ENCODE data around the gene MLN. TPM values are rescaled to one million over a fixed set of nuclear protein-coding genes. Genes with fewer than 3 reads are reported as not detected.

MLN gene
- total and polyA plus RNA-seq, 5 experiments from 2014 or later, result not detected

- POLR2A ChIA-PET, result interaction anchor here (0.7 to 2.2 kb wide), 4 partner anchors 17 to 125 kb away, joined by 4 to 10 read pairs (median 6); partner anchors contain the start of gene UQCC2
- DNase-seq (no peak), ATAC-seq (no peak)
- H3K9me3 Mint-ChIP-seq, result no peaks in the 10 kb centered on the region
- H3K4me1 Mint-ChIP-seq, result peaks cover 36 to 51% (median 45%) of the 10 kb centered on the region in 4 donors
- peak overlapping the region; percentile 59 to 96 (median 82) for H3K4me3 Mint-ChIP-seq
- H3K27me3 Mint-ChIP-seq, result peaks cover 0 to 2% (median 0%) of the 10 kb centered on the region in 5 donors
- H3K36me3 Mint-ChIP-seq, result peaks cover 0 to 21% (median 0%) of the 10 kb centered on the region in 3 donors
- peak overlapping the region in 9 of 10 donors; percentile 26 to 89 (median 83) for H3K27ac Mint-ChIP-seq
Observed at GRCh38 chr6:33789550-33789895, 14.3 kb downstream of the MLN start.

- peaks cover 37 to 57% (median 49%) of the 10 kb centered on the region in 4 donors for H3K4me1 Mint-ChIP-seq
Observed at GRCh38 chr6:33788694-33789549, 14.9 kb downstream of the MLN start, which contains the start of gene LEMD2. Gene LEMD2 (minus strand): TSS chr6:33789130. CDS start chr6:33789116, 14 bp downstream.

GRCh38 chr6:33787954-33788693 lies 15.7 kb downstream of the MLN start:
- peak; percentile 47 to 51 for ATAC-seq
- Mint-ChIP-seq H3K4me3 (peak overlapping the region; percentile 91 to 99 (median 96)), H3K9me3 (no peaks in the 10 kb centered on the region), H3K4me1 (peaks cover 39 to 64% (median 56%) of the 10 kb centered on the region in 4 donors), H3K36me3 (peaks cover 0 to 34% (median 3%) of the 10 kb centered on the region in 3 donors), H3K27me3 (peaks cover 0 to 2% (median 0%) of the 10 kb centered on the region in 5 donors), H3K27ac (peak overlapping the region; percentile 95 to 100 (median 98))
- POLR2A ChIA-PET, result interaction anchor here (0.7 to 2.2 kb wide), 14 partner anchors 8 to 1891 kb away, joined by 3 to 13 read pairs (median 4); partner anchors contain the start of genes EHMT2 and UQCC2
- DNase-seq, result peak; percentile 44 to 78 (median 50)

More at GRCh38 chr6:33788694-33789549, 14.9 kb downstream of the MLN start, which contains the start of gene LEMD2:
- ATAC-seq (peak; percentile 89 to 90), DNase-seq (peak; percentile 87 to 94 (median 92))
- POLR2A ChIA-PET, result interaction anchor here (0.7 to 2.2 kb wide), 14 partner anchors 9 to 1891 kb away, joined by 3 to 13 read pairs (median 4); partner anchors contain the start of genes EHMT2 and UQCC2
- H3K36me3 Mint-ChIP-seq, result peaks cover 0 to 26% (median 0%) of the 10 kb centered on the region in 3 donors
- no peaks in the 10 kb centered on the region for H3K9me3 Mint-ChIP-seq
- H3K27ac Mint-ChIP-seq, result peak within 1 kb of the TSS; percentile 95 to 100 (median 98)
- H3K27me3 Mint-ChIP-seq, result peaks cover 0 to 2% (median 0%) of the 10 kb centered on the region in 5 donors
- peak within 1 kb of the TSS; percentile 91 to 99 (median 96) for H3K4me3 Mint-ChIP-seq

- Mint-ChIP-seq H3K4me3 (peak overlapping the region; percentile 91 to 99 (median 96)), H3K27me3 (peaks cover 0 to 2% (median 0%) of the 10 kb centered on the region in 5 donors), H3K4me1 (peaks cover 40 to 71% (median 57%) of the 10 kb centered on the region in 4 donors), H3K27ac (peak overlapping the region; percentile 95 to 100 (median 98)), H3K36me3 (peaks cover 0 to 41% (median 5%) of the 10 kb centered on the region in 3 donors), H3K9me3 (no peaks in the 10 kb centered on the region)
- POLR2A ChIA-PET, result interaction anchor here (1.2 to 2.2 kb wide), 9 partner anchors 8 to 1890 kb away, joined by 3 to 13 read pairs (median 6); partner anchors contain the start of genes EHMT2 and UQCC2
- DNase-seq (peak in 1 of 10 donors; percentile 10), ATAC-seq (no peak)
Observed at GRCh38 chr6:33787346-33787953, 16.4 kb downstream of the MLN start.

GRCh38 chr6:33786736-33787135 lies 17.1 kb downstream of the MLN start:
- no peaks in the 10 kb centered on the region for H3K9me3 Mint-ChIP-seq

GRCh38 chr6:33785778-33786177 lies 18.0 kb downstream of the MLN start:
- H3K27ac Mint-ChIP-seq, result peak overlapping the region in 6 of 10 donors; percentile 11 to 98 (median 66)

More at GRCh38 chr6:33786736-33787135, 17.1 kb downstream of the MLN start:
- H3K36me3 Mint-ChIP-seq, result peaks cover 0 to 47% (median 7%) of the 10 kb centered on the region in 3 donors
- POLR2A ChIA-PET, result interaction anchor here (0.5 to 1.3 kb wide), 2 partner anchors 10 to 104 kb away, joined by 3 to 4 read pairs; no protein-coding TSS in a partner anchor
- H3K27ac Mint-ChIP-seq, result peak overlapping the region in 9 of 10 donors; percentile 22 to 99 (median 95)
- peak overlapping the region; percentile 91 to 99 (median 96) for H3K4me3 Mint-ChIP-seq
- DNase-seq (no peak), ATAC-seq (no peak)
- peaks cover 0 to 2% (median 0%) of the 10 kb centered on the region in 5 donors for H3K27me3 Mint-ChIP-seq
- peaks cover 45 to 76% (median 61%) of the 10 kb centered on the region in 4 donors for H3K4me1 Mint-ChIP-seq

GRCh38 chr6:33784787-33785186 lies 19.0 kb downstream of the MLN start:
- peak overlapping the region in 8 of 10 donors; percentile 7 to 99 (median 64) for H3K4me3 Mint-ChIP-seq
- ATAC-seq (no peak), DNase-seq (no peak)
- H3K36me3 Mint-ChIP-seq, result peaks cover 0 to 63% (median 10%) of the 10 kb centered on the region in 3 donors
- no peaks in the 10 kb centered on the region for H3K9me3 Mint-ChIP-seq
- POLR2A ChIA-PET, result no interaction called here
- H3K27me3 Mint-ChIP-seq, result peaks cover 0 to 2% (median 0%) of the 10 kb centered on the region in 5 donors
- peak overlapping the region in 3 of 10 donors; percentile 9 to 74 (median 35) for H3K27ac Mint-ChIP-seq
- H3K4me1 Mint-ChIP-seq, result peaks cover 43 to 80% (median 65%) of the 10 kb centered on the region in 4 donors

More at GRCh38 chr6:33785778-33786177, 18.0 kb downstream of the MLN start:
- POLR2A ChIA-PET, result no interaction called here
- Mint-ChIP-seq H3K9me3 (no peaks in the 10 kb centered on the region), H3K4me1 (peaks cover 46 to 77% (median 64%) of the 10 kb centered on the region in 4 donors), H3K27me3 (peaks cover 0 to 2% (median 0%) of the 10 kb centered on the region in 5 donors), H3K36me3 (peaks cover 0 to 53% (median 7%) of the 10 kb centered on the region in 3 donors), H3K4me3 (peak overlapping the region in 9 of 10 donors; percentile 85 to 99 (median 96))
- ATAC-seq (no peak), DNase-seq (no peak)

GRCh38 chr6:33783781-33784520 lies 19.9 kb downstream of the MLN start:
- Mint-ChIP-seq H3K27ac (peak overlapping the region in 3 of 10 donors; percentile 11 to 40 (median 22)), H3K27me3 (peaks cover 0 to 2% (median 0%) of the 10 kb centered on the region in 5 donors), H3K4me1 (peaks cover 38 to 75% (median 59%) of the 10 kb centered on the region in 4 donors), H3K9me3 (no peaks in the 10 kb centered on the region), H3K36me3 (peaks cover 0 to 71% (median 11%) of the 10 kb centered on the region in 3 donors), H3K4me3 (peak overlapping the region in 3 of 10 donors; percentile 33 to 96 (median 34))
- POLR2A ChIA-PET, result interaction anchor here (0.5 kb wide), 1 partner anchor 201 kb away, joined by 3 read pairs; no protein-coding TSS in a partner anchor
- ATAC-seq (no peak), DNase-seq (no peak)

GRCh38 chr6:33782561-33782960 lies 21.2 kb downstream of the MLN start:
- Mint-ChIP-seq H3K27me3 (no peaks in the 10 kb centered on the region), H3K4me1 (peaks cover 38 to 69% (median 52%) of the 10 kb centered on the region in 4 donors)
- no peak for DNase-seq

GRCh38 chr6:33781131-33781975 lies 22.4 kb downstream of the MLN start:
- DNase-seq (no peak), ATAC-seq (no peak)
- Mint-ChIP-seq H3K4me1 (peaks cover 30 to 57% (median 40%) of the 10 kb centered on the region in 4 donors), H3K36me3 (peaks cover 0 to 94% (median 15%) of the 10 kb centered on the region in 3 donors), H3K9me3 (no peaks in the 10 kb centered on the region), H3K4me3 (peak overlapping the region in 1 of 10 donors; percentile 10), H3K27me3 (no peaks in the 10 kb centered on the region), H3K27ac (peak overlapping the region in 1 of 10 donors; percentile 10)
- POLR2A ChIA-PET, result no interaction called here

More at GRCh38 chr6:33782561-33782960, 21.2 kb downstream of the MLN start:
- H3K4me3 Mint-ChIP-seq, result no peak overlapping the region
- no peak overlapping the region for H3K27ac Mint-ChIP-seq
- H3K9me3 Mint-ChIP-seq, result no peaks in the 10 kb centered on the region
- no peak for ATAC-seq
- POLR2A ChIA-PET, result no interaction called here
- H3K36me3 Mint-ChIP-seq, result peaks cover 0 to 85% (median 11%) of the 10 kb centered on the region in 3 donors

All from naive thymus-derived CD8-positive, alpha-beta T cell (primary cell).